Stimulated activated CD4-positive, alpha-beta T cell treated with anti-CD3 and anti-CD28 coated beads, Interleukin-1b, Interleukin-23, amount 100 ng/mL, for 1 hour (primary cell): ENCODE measurements around the gene GRM8.

Source experiments
- DNase-seq, 2 donors: peaks; one replicate each; pipeline ENCODE4 v3.0.0-alpha.2; 2020; ENCODE audit warnings: low read depth in 2 of 2

Gene GRM8

DNA sequence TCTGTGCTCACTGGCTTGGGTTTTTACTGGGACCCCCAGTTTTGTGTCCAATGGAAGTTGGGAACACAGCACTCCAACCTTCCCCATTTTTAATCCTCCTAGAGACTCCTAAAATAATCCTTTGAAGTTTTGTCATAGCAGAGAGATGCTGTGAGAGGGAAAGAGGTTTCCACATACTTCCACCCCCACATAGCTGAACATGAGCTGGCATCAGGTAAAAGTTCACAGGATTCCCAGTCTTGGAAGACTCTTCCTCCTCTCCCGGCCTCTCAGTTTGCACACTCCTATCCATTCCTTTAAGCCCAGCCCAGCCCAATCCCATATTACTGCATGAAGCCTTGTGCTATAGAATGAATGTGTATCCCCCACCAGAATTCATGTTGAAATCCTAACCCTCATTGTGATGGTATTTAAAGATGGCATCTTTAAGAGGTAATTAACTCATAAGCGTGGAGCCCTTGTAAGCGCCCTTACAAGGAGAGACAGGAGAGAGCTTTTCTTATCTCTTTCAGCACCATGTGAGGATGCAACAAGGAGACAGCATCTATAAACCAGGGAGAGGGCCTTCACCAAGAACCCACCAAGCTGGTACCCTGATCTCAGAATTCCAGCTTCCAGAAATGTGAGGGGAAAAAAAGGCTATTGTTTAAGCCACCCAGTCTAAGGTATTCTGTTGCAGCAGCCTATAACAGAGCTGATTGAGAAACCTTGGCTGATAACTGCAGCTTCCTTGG, 22.4 kb downstream of the GRM8 start:
- DNase-seq = no peak

GRCh38 chr7:127226685-127227374, 25.9 kb downstream of the GRM8 start:
- no peak for DNase-seq

DNA sequence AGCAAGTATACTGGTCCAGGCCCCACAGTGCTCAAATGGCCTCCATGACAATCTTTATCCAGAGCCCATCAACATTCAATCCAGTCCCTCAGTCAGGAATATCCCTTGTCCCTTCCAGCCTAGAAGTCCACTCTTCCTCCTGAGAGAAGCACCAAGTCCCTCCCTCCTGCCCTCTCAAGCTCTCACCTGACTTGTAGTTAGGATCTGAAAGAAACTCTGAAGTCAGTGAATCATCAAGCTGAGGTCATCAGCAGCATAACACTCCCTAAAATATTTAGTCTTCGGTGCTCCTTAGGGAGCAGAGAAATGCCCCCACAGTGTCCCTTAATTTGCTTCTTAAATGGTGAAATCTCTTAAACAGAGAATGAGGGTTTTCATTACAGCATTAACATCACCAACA, 31.0 kb downstream of the GRM8 start:
- no peak for DNase-seq

- no peak for DNase-seq
These were observed 37.6 kb downstream of the GRM8 start for GRCh38 chr7:127214956-127215718.

DNA sequence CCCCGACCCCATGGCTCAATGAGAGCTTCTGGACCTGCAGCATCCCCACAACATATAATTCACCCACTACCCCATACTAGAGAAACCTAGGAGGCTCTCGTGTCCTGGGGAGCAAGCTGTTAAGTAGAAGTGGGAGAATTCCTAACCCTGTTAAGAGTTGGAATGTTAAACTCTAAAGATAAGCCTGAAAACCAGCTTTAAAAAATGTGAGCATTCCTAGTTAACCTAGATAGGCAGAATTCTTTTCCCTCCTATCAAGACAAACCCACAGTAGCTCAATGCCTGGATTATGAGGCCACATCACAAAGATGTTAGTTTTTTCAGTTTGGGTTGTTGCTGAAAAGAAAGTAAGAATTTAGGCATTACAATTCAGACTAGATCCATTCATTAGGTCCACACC, 42.9 kb downstream of the GRM8 start:
- DNase-seq = no peak

- no peak for DNase-seq
These were observed 43.9 kb downstream of the GRM8 start for GRCh38 chr7:127208860-127209259.

DNA sequence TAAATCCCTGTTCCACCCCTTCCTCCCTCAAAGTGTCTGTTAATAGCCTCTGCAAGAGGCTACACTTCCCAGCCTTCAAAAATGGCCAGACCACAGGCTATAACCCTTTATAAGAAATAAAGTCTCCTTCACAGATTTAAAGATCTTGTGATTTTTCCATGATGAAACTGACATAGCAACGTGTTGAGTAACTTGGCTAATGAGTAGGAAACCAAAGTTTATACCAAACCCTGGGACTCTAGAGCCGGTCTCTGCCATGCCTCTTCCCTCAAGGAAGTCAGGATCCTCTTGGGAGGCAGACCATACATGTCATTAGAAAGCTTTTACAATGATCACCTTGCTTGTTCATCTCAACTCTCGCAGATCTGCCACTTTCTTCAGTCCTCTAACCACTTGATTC, 44.4 kb downstream of the GRM8 start:
- DNase-seq = no peak

GRCh38 chr7:127207806-127208205, 44.9 kb downstream of the GRM8 start:
- DNase-seq = no peak

DNA sequence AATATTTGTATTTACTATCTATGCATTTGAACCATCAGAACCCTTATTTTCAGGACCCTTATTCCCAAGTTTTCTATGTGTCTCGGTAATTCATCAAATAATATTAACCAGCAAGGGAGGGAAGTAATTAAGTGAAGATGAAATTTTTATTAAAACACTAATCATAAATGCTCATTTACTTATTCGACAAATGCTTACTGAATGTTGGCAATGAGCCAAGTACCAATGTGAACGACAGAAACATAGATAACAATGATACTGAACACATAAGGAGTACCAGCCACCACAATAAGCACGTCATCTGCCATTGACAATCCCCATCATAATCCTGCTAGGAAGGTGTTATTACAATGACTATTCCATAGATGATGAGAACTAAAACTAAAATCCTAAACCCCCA, 45.5 kb downstream of the GRM8 start:
- no peak for DNase-seq

DNA sequence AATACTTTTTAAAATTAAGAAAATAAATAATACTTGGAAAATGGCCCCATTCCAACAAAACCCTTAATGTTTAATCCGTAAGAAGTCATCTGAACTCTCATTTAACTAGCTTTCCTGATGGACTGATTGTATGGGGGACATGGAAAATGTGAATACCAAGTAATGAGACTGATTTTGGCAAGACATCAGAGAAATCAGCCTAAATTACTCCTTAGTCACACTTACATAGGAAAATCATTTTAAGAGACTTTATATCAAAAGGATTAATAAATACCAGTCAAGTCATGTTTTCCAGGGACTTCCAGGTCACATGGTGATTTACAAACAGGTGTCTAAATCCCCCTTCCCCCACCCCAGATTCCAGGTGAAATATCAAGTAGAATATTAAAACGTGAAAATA, 58.2 kb downstream of the GRM8 start:
- DNase-seq = no peak

GRCh38 chr7:127189886-127190285, 62.9 kb downstream of the GRM8 start:
- DNase-seq = no peak

DNA sequence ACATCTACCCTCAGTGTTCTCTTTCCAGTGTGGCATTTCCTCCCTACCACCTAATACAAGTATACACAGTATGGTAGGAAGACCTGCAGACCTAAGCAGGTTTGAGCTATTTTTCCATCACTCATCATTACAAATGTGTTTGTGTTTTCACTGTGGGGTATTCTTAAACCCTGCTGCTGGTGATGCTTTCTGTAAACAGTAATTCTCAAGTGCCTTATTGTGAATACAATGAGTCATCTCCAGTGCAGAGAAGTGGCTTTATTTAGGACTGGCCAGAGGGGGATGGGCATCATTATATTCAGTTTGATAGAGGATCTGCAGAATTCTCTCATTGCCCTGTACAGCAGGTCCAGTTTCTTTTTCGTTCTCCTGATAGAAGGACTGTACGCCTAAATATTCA, 63.7 kb downstream of the GRM8 start:
- no peak for DNase-seq

- no peak for DNase-seq
These were observed 65.0 kb downstream of the GRM8 start for GRCh38 chr7:127187740-127188139.

DNA sequence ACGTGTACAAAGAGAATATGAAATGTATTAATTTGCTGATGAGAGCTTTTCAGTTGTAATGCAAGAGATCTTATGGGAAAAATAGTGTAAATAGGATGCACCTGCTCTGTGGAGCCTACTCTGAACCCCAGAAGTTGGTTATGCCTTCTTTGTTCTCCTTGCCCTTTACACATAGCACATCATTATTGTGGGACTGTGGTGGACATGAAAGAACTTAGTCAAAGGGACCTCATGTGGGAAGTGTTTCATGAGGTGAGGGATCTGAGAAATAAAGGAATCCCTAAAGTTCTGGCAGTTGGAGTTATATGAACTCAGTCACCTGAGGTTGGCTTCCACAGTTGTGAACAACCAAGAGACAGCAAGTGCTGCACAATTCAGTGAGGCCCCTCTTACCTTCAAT, 66.1 kb downstream of the GRM8 start:
- no peak for DNase-seq

GRCh38 chr7:127177156-127177555, 75.6 kb downstream of the GRM8 start:
- DNase-seq = no peak

- no peak for DNase-seq
These were observed 90.4 kb downstream of the GRM8 start for GRCh38 chr7:127162366-127162765.

DNA sequence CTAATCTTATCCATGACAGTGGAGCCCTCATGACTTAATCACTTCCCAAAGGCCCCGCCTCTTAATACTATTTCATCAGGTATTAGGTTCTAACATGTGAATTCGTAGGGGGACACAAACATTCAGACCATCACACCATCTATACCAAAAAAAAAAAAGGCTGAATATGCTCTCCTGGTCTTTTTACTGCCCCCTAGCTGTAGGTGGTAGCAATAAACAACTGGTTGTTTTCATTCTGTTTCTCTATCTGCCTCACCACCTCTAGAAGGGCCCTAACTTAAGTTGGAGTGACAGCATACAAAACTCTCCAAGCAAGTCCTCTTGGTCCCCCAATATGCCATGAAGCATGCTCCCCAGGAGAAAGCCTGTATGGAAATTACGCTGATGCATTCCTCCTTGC, 94.1 kb downstream of the GRM8 start:
- DNase-seq = no peak

GRCh38 chr7:127154958-127155357, 97.8 kb downstream of the GRM8 start:
- DNase-seq = no peak

- no peak for DNase-seq
These were observed 98.6 kb downstream of the GRM8 start for GRCh38 chr7:127154101-127154500.

DNA sequence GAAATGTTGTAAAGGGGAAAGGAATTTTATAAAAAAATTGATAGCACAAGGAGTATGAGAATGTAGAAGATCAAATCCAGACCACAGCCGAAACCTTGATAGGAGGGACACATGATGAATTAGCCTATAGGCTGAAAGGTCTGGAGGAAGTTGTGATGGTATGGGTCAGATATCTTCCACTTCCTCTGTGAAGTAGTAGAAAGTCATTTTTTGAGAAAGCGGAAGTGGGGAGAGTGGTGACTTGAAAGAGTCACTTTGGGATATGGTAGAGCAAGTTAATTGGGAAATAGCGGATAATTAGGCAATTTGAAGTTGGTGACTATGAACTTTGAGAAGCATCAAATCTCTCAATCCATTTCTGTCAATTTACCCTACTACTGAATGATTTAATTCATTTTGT, 99.4 kb downstream of the GRM8 start:
- no peak for DNase-seq

DNA sequence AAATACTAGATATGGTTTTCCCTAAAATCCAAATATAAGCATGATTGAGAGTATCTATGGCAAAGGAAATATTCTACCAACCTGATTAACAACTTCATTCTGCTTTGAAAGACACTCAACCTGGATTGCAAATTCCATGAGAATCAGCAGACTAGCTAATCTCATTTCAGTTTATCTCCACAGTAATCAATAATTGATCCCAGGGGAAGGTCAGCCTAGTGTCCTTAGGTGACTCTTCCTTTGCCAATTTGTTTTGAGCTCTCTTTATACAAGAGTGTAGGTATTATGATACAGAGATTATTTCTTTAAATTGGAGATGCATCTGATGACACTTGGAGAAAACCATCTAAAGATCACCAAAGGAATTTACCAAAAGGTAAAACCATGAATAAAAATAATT, 100.3 kb downstream of the GRM8 start:
- DNase-seq = no peak

GRCh38 chr7:127151379-127151778, 101.4 kb downstream of the GRM8 start:
- no peak for DNase-seq

GRCh38 chr7:127150543-127150942, 102.2 kb downstream of the GRM8 start:
- DNase-seq = no peak
